Stimulated activated CD4-positive, alpha-beta T cell treated with anti-CD3 and anti-CD28 coated beads, Interleukin-15, amount 100 ng/mL, for 24 hours (primary cell): ENCODE measurements around the gene DRD4.
"Not testable (repeated sequence)": the region's sequence is repeated elsewhere in the genome, so short reads cannot be mapped to it uniquely, and the experiment has no call there.

ENCODE experiments used
- DNase-seq: peaks from one replicate; pipeline ENCODE4 v3.0.0-alpha.2; 2020

Gene DRD4

DNA sequence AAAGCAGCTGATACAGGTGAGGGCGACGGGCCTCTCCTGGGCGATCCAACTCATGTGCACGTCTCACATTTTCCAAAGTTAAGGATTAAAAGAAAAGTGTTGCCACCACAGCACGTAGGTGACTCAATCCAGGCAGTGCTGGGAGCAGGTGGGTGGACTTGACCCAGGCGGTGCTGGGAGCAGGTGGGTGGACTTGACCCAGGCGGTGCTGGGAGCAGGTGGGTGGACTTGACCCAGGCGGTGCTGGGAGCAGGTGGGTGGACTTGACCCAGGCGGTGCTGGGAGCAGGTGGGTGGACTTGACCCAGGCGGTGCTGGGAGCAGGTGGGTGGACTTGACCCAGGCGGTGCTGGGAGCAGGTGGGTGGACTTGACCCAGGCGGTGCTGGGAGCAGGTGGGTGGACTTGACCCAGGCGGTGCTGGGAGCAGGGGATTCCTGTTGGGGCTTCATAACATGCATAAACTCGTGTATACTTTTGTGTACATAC, 10.6 kb downstream of the DRD4 start:
- DNase-seq, result not testable (repeated sequence)

- DNase-seq, result no peak
Observed at GRCh38 chr11:650482-650881, 13.4 kb downstream of the DRD4 start.

GRCh38 chr11:653136-653535, 16.1 kb downstream of the DRD4 start:
- DNase-seq, result not testable (repeated sequence)

- no peak for DNase-seq
Observed at GRCh38 chr11:653837-654236, 16.8 kb downstream of the DRD4 start.

- DNase-seq, result not testable (repeated sequence)
Observed at GRCh38 chr11:654444-654843, 17.4 kb downstream of the DRD4 start.

GRCh38 chr11:655036-655726, 18.1 kb downstream of the DRD4 start:
- DNase-seq, result no peak

DNA sequence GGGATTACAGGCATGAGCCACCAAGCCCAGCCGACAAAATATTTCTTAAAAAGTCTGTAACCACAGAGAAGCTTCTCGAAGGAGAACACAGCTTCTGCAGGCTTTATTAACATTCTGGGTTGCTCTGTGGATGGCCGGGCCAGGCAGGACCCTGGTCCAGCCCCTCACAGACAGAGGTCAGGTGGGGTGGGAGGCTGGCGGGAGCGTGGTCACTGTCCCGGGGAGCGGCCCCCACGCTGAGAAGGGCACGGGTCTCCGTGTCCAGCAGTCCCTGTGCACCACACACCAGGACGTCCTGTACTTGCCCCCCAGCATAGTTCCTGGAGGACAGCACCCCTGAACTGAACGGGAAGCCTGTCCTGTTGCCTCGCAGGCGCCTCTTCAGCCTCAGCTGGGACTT, 19.4 kb downstream of the DRD4 start:
- DNase-seq, result no peak

- no peak for DNase-seq
Observed at GRCh38 chr11:656866-657265, 19.8 kb downstream of the DRD4 start.

GRCh38 chr11:657691-658126, 20.6 kb downstream of the DRD4 start:
- DNase-seq, result no peak

GRCh38 chr11:659532-660085, 22.5 kb downstream of the DRD4 start:
- DNase-seq, result no peak

DNA sequence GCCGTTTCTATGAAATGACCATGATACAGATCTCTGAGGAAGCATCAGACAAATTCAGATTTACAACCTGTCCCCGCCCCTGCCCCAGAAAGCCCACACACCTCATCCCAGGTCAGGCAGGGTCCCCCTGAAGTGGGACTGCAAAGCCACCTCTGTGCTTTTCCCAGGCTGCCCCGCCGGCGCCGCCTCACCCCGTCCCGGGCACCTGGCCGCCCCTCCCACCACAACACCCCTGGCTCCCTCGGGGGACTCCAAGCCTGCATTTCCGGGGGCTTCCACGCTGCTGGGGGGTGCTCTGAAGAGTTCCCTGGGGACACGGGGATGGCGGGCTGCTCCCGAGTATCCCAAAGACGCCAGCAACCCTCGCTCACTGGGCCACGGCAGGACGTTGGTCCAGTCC, 23.2 kb downstream of the DRD4 start:
- DNase-seq, result no peak

GRCh38 chr11:660681-661444, 23.8 kb downstream of the DRD4 start:
- no peak for DNase-seq

- peak; percentile 52 for DNase-seq
Observed at GRCh38 chr11:662689-663274, 25.7 kb downstream of the DRD4 start.

DNA sequence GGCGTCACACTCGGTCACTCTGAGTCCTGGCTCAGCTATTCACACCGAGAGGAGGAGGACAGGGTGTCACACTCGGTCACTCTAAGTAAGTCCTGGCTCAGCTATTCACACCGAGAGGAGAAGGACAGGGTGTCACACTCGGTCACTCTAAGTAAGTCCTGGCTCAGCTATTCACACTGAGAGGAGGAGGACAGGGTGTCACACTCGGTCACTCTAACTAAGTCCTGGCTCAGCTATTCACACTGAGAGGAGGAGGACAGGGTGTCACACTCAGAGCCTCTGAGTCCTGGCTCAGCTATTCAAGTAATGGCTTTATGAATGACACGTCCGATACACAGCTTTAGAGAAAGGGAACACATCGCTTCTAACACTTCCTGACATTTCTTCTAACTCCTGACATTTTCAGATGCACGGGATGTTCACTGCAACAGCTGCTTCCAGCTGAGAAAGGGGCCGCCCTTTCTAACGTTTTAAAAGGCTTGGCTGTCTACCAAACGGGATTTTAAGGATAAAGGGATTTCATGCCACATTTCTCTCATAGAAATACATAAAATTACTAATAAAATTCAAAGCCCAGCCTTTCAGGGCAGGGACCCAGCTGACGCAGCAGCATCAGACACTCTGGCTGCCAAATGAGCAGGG, 28.1 kb downstream of the DRD4 start:
- no peak for DNase-seq

GRCh38 chr11:665704-666281, 28.7 kb downstream of the DRD4 start:
- DNase-seq, result no peak

DNA sequence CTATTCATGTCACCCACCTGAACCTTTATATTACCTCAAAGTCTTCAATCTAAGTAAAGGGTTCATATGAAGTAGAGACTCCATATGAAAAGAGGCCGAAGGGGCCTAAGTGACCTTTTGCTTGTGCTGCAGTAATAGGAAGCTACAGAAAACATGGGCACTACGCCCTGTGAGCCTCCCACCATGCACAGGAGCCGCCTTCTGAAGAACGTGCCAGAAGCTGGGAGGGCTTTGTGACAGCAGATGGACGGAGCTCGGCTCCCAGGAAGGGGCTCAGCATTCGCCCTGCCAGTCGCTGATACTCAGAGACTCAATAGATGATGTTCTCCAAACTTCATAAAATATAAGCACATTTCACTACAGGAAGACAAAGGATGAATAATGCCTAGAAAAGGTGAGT, 36.8 kb downstream of the DRD4 start:
- DNase-seq, result no peak

GRCh38 chr11:674406-674805, 37.3 kb downstream of the DRD4 start:
- no peak for DNase-seq

- DNase-seq, result no peak
Observed at GRCh38 chr11:678297-678696, 41.2 kb downstream of the DRD4 start.

- no peak for DNase-seq
Observed at GRCh38 chr11:679271-680207, 42.5 kb downstream of the DRD4 start.

- DNase-seq, result no peak
Observed at GRCh38 chr11:680476-680875, 43.4 kb downstream of the DRD4 start.

GRCh38 chr11:680970-681369, 43.9 kb downstream of the DRD4 start:
- no peak for DNase-seq
